GM13977 (cell line): ENCODE measurements around the gene MCM3.

Source experiments
- DNase-seq: peaks from one replicate; pipeline ENCODE4 v3.0.0; 2012; ENCODE audit warnings: low spot score
- in situ Hi-C: fragments of 300-500 bp; cut with MboI; formaldehyde crosslinking; loops from one replicate; pipeline ENCODE4 v1.12.0; 2022; ENCODE audit warnings: low sequenced_read_pairs, low pct_unique_long_range_greater_than_20kb, mixed read lengths, inconsistent platforms; ENCODE audit not compliant: unreplicated experiment
- TF ChIP-seq, protein P1 (sequence below): IDR thresholded peaks from 2 replicates; pipeline ENCODE4 v1.5.1; 2012; ENCODE audit warnings: mild to moderate bottlenecking, control low read depth; ENCODE audit not compliant: insufficient read depth; ENCODE audit errors: extremely low read depth, missing control alignments

The MCM3 gene

DNA sequence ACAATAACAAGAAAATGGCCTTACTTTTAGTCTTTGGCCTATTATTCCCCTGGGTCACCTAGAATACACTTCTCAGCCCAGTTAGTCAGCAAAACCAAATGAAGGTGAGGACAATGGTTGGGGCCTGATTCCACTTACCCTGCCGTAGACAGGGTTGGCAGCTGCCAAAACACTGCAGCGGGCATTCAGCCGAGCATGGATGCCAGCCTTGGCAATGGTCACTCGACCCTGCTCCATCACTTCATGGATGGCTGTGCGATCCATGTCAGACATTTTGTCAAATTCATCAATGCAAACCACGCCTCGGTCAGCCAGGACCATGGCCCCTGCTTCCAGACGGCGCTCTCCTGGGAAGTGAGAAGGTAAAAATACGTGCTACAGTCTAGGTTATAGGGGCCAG is 8.4 kb downstream of the MCM3 start:
- DNase-seq: no peak
- in situ Hi-C loops: loop anchor here (25.0 kb wide), 1 partner anchor 386 kb away; the partner anchor contains the start of gene TMEM14A
- TF ChIP-seq, protein P1, sequence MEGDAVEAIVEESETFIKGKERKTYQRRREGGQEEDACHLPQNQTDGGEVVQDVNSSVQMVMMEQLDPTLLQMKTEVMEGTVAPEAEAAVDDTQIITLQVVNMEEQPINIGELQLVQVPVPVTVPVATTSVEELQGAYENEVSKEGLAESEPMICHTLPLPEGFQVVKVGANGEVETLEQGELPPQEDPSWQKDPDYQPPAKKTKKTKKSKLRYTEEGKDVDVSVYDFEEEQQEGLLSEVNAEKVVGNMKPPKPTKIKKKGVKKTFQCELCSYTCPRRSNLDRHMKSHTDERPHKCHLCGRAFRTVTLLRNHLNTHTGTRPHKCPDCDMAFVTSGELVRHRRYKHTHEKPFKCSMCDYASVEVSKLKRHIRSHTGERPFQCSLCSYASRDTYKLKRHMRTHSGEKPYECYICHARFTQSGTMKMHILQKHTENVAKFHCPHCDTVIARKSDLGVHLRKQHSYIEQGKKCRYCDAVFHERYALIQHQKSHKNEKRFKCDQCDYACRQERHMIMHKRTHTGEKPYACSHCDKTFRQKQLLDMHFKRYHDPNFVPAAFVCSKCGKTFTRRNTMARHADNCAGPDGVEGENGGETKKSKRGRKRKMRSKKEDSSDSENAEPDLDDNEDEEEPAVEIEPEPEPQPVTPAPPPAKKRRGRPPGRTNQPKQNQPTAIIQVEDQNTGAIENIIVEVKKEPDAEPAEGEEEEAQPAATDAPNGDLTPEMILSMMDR: no peak

- no peak for DNase-seq
- TF ChIP-seq, protein P1: no peak
Observed at GRCh38 chr6:52271852-52272460, 12.6 kb downstream of the MCM3 start.

GRCh38 chr6:52263709-52264540 is 20.6 kb downstream of the MCM3 start:
- in situ Hi-C loops: loop anchor here (10.0 kb wide), 1 partner anchor 99 kb away; no protein-coding TSS in a partner anchor
- TF ChIP-seq, protein P1: peak; percentile 92
- DNase-seq: peak; percentile 67

More at GRCh38 chr6:52271852-52272460, 12.6 kb downstream of the MCM3 start:
- in situ Hi-C loops: no loop called here

DNA sequence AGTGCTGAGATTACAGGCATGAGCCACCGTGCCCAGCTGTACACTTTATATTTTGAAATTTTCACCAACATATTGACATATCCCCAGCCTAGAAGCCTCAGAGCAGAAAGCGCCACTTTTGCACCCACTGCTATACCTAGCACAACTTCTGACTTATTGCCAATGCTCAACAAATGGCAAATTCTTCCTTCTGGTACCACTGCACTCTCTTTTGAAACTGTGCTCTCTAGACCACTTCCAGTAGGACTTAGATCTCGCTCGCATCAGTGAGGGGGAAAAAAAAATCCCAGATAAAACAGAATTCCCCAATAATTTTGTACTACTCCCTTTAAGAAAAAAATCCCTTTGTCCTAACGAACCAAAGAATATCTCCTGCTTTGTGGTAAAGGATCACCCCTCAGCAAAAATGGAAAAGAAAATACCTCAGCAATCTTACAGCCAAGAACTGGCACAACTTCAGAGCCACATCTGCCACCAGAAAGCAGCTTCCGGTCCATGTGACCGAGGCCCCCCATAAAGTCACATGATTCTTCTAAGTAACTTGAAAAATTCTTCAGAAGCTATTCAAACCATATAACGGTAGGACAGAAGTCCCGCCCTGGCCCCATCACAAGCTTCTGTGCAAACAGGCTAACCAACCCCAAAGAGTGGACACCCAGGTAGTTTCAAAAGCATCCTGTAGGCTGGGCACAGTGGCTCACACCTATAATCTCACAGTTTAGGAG is 21.8 kb downstream of the MCM3 start:
- in situ Hi-C loops: loop anchor here (10.0 kb wide), 1 partner anchor 98 kb away; no protein-coding TSS in a partner anchor
- TF ChIP-seq, protein P1: no peak
- no peak for DNase-seq

DNA sequence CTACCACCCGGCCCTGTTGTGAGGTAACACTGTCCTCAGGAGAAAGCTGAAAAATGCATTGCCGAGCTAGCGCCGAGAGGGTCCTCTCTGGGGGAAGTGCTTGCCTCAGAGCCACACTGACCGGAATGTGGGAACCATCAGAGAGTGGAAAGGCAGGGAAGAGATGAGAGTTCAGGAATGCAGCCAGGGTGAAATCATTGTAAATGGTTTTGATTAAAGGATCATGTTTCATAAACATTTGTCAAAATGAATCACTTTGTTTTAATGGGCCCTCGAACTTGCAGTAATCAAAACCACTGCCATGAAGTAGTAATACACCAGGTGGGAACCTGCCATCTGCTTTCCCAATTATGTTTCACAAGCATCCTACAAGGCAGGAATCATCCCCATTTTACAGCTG is 23.3 kb downstream of the MCM3 start:
- TF ChIP-seq, protein P1: no peak
- in situ Hi-C loops: loop anchor here (10.0 kb wide), 1 partner anchor 96 kb away; no protein-coding TSS in a partner anchor
- no peak for DNase-seq

DNA sequence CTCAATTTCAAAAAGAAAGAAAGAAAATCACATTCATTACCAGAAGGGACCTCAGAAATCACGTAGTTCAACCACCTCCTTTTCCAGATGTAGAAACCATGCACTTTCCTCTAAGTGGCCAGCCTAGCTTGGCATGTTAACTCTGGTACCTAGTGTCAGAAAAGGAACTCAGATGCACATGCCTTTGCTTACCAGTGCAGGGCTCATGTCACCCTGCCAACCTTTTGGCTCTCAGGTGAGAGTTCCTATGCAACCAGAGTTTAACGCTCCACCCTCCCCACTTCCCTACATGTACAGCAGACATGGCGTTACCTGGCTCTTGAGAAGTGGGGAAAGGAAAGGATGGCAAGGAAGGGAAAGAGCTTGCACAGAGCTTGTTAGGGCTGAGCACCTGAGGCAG is 23.9 kb downstream of the MCM3 start:
- no peak for DNase-seq
- TF ChIP-seq, protein P1: no peak
- in situ Hi-C loops: loop anchor here (10.0 kb wide), 1 partner anchor 96 kb away; no protein-coding TSS in a partner anchor
